Calu3 (cell line): ENCODE results near the gene AKR7A2. TPM values are rescaled to one million over a fixed set of nuclear protein-coding genes. Genes with fewer than 3 reads are reported as not detected.

Experiments used
- BruUV-seq: library from RNA; stranded (reverse); fragments of 400-500 nt; replicated peaks from 2 replicates; lab custom pipeline; 2021; lab: Mats Ljungman, UMichigan
- CTCF ChIA-PET: fragments of 300-600 bp; sonication (Branson Sonifier 250); formaldehyde crosslinking; loops from one replicate; lab custom pipeline; 2022; ENCODE audit warnings: antibody characterized with exemption; lab: Charles Lee
- DNase-seq: peaks from one replicate; pipeline ENCODE4 v3.0.0; 2022
- H3K27ac Mint-ChIP-seq: one replicate; pipeline ENCODE4 v1.8.0; 2022; ENCODE audit warnings: mixed read lengths; ENCODE audit not compliant: unreplicated experiment
- H3K27me3 Mint-ChIP-seq: one replicate; pipeline ENCODE4 v1.8.0; 2022; ENCODE audit warnings: mixed read lengths; ENCODE audit not compliant: unreplicated experiment
- H3K36me3 Mint-ChIP-seq: one replicate; pipeline ENCODE4 v1.8.0; 2022; ENCODE audit warnings: mild to moderate bottlenecking, moderate library complexity, mixed read lengths; ENCODE audit not compliant: insufficient read depth, unreplicated experiment
- H3K4me1 Mint-ChIP-seq: one replicate; pipeline ENCODE4 v1.8.0; 2022; ENCODE audit warnings: mild to moderate bottlenecking, low read depth, mixed read lengths; ENCODE audit not compliant: unreplicated experiment
- H3K4me3 Mint-ChIP-seq: one replicate; pipeline ENCODE4 v1.8.0; 2022; ENCODE audit warnings: mild to moderate bottlenecking, low read depth, moderate library complexity, mixed read lengths; ENCODE audit not compliant: unreplicated experiment
- H3K9me3 Mint-ChIP-seq: one replicate; pipeline ENCODE4 v1.8.0; 2022; ENCODE audit warnings: low read depth, mixed read lengths; ENCODE audit not compliant: unreplicated experiment
- intact Hi-C: fragments of 100-400 bp; cut with micrococcal nuclease; formaldehyde crosslinking; loops from one replicate; pipeline ENCODE4 v1.10.0; 2022; ENCODE audit not compliant: unreplicated experiment
- total RNA-seq: library from RNA; stranded (reverse); gene quantifications from 2 replicates; pipeline ENCODE4 v1.2.3, GENCODE V29; 2022
- TF ChIP-seq, protein P1 (sequence below): fragments of 200-600 bp; IDR thresholded peaks from one replicate; pipeline ENCODE4 v1.8.0; 2022; ENCODE audit warnings: antibody characterized with exemption; ENCODE audit not compliant: unreplicated experiment

The AKR7A2 gene
- total RNA-seq, 1 experiment from 2014 or later = 25.7 TPM

- H3K36me3 Mint-ChIP-seq = peaks cover 8% of the 10 kb centered on the region
- no TSS peak for BruUV-seq
- intact Hi-C loops = loop anchor here (2.0 kb wide), 1 partner anchor 27 kb away; no protein-coding TSS in a partner anchor
- no peaks in the 10 kb centered on the region for H3K4me1 Mint-ChIP-seq
- DNase-seq = no peak
- H3K27ac Mint-ChIP-seq = no peak overlapping the region
- no peak overlapping the region for H3K4me3 Mint-ChIP-seq
- no peaks in the 10 kb centered on the region for H3K27me3 Mint-ChIP-seq
- CTCF ChIA-PET = no interaction called here
- H3K9me3 Mint-ChIP-seq = no peaks in the 10 kb centered on the region
- TF ChIP-seq, protein P1, sequence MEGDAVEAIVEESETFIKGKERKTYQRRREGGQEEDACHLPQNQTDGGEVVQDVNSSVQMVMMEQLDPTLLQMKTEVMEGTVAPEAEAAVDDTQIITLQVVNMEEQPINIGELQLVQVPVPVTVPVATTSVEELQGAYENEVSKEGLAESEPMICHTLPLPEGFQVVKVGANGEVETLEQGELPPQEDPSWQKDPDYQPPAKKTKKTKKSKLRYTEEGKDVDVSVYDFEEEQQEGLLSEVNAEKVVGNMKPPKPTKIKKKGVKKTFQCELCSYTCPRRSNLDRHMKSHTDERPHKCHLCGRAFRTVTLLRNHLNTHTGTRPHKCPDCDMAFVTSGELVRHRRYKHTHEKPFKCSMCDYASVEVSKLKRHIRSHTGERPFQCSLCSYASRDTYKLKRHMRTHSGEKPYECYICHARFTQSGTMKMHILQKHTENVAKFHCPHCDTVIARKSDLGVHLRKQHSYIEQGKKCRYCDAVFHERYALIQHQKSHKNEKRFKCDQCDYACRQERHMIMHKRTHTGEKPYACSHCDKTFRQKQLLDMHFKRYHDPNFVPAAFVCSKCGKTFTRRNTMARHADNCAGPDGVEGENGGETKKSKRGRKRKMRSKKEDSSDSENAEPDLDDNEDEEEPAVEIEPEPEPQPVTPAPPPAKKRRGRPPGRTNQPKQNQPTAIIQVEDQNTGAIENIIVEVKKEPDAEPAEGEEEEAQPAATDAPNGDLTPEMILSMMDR = no peak
These were observed 47.4 kb upstream of the AKR7A2 start for GRCh38 chr1:19359357-19359756.

DNA sequence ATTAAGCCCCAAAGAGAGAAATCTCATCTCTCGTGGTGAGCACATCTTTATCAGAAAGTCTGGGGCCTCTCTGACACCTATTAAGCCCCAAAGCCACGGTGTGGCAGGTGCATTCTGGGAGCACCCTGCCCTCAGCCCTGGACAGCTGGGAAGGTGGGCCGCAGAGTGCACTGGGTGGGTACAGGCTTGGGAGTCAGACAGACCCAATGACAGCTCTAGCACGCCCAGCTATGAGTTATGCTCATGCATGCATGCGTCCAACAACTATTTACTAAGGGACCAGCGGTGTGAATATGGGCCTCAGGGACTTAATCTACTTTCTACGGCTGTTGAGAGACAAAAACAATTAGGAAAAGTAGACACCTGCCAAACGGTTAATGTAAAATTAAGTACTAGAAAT, 46.8 kb upstream of the AKR7A2 start:
- no TSS peak for BruUV-seq
- Mint-ChIP-seq H3K27me3 (no peaks in the 10 kb centered on the region), H3K4me1 (no peaks in the 10 kb centered on the region), H3K27ac (no peak overlapping the region), H3K9me3 (no peaks in the 10 kb centered on the region), H3K36me3 (peaks cover 10% of the 10 kb centered on the region), H3K4me3 (no peak overlapping the region)
- CTCF ChIA-PET = no interaction called here
- no peak for DNase-seq
- intact Hi-C loops = loop anchor here (2.0 kb wide), 1 partner anchor 26 kb away; no protein-coding TSS in a partner anchor
- TF ChIP-seq, protein P1 = no peak

GRCh38 chr1:19357299-19357986, 45.5 kb upstream of the AKR7A2 start:
- no TSS peak for BruUV-seq

GRCh38 chr1:19356266-19356665, 44.3 kb upstream of the AKR7A2 start:
- no peak for DNase-seq
- H3K36me3 Mint-ChIP-seq = peaks cover 18% of the 10 kb centered on the region
- no peaks in the 10 kb centered on the region for H3K9me3 Mint-ChIP-seq
- no peak overlapping the region for H3K4me3 Mint-ChIP-seq
- CTCF ChIA-PET = interaction anchor here (0.6 kb wide), 1 partner anchor 242 kb away, joined by 3 read pairs; no protein-coding TSS in a partner anchor
- TF ChIP-seq, protein P1 = no peak
- H3K27me3 Mint-ChIP-seq = no peaks in the 10 kb centered on the region
- H3K4me1 Mint-ChIP-seq = no peaks in the 10 kb centered on the region
- intact Hi-C loops = no loop called here
- no TSS peak for BruUV-seq
- H3K27ac Mint-ChIP-seq = no peak overlapping the region

More at GRCh38 chr1:19357299-19357986, 45.5 kb upstream of the AKR7A2 start:
- no peak for DNase-seq
- H3K36me3 Mint-ChIP-seq = peaks cover 16% of the 10 kb centered on the region
- H3K4me1 Mint-ChIP-seq = no peaks in the 10 kb centered on the region
- CTCF ChIA-PET = no interaction called here
- intact Hi-C loops = no loop called here
- no peak overlapping the region for H3K4me3 Mint-ChIP-seq
- H3K27ac Mint-ChIP-seq = no peak overlapping the region
- no peaks in the 10 kb centered on the region for H3K27me3 Mint-ChIP-seq
- TF ChIP-seq, protein P1 = no peak
- H3K9me3 Mint-ChIP-seq = no peaks in the 10 kb centered on the region
